GM23248 (cell line): Measurements from ENCODE around the gene RHOG. TPM values are rescaled to one million over a fixed set of nuclear protein-coding genes. Genes with fewer than 3 reads are reported as not detected.
A peak's percentile ranks its signal among the peaks of the same experiment; 100 is the strongest.

Experiments used
- DNase-seq: peaks from one replicate; pipeline ENCODE4 v3.0.0-alpha.2; 2015
- H2AFZ ChIP-seq: fragments of 200-600 bp; sonication (generic); 2 replicates; pipeline ENCODE4 v1.6.1; 2016; ENCODE audit warnings: antibody characterized with exemption
- H3F3A ChIP-seq: fragments of 200-600 bp; sonication (generic); 2 replicates; pipeline ENCODE4 v1.6.1; 2016; ENCODE audit warnings: mild to moderate bottlenecking, antibody characterized with exemption, mixed run types; ENCODE audit not compliant: insufficient read depth
- H3K27ac ChIP-seq: fragments of 200-600 bp; sonication (generic); 2 replicates; pipeline ENCODE4 v1.5.1; 2016; ENCODE audit warnings: mild to moderate bottlenecking
- H3K27me3 ChIP-seq: fragments of 200-600 bp; sonication (generic); replicated peaks from 2 replicates; pipeline ENCODE4 v1.6.1; 2016; ENCODE audit warnings: mild to moderate bottlenecking; ENCODE audit not compliant: insufficient read depth
- H3K36me3 ChIP-seq: fragments of 200-600 bp; sonication (generic); 2 replicates; pipeline ENCODE4 v1.6.1; 2016; ENCODE audit warnings: low read depth, mild to moderate bottlenecking
- H3K4me1 ChIP-seq: fragments of 200-600 bp; sonication (generic); 2 replicates; pipeline ENCODE4 v1.6.1; 2016; ENCODE audit warnings: mild to moderate bottlenecking; ENCODE audit not compliant: insufficient read depth
- H3K4me2 ChIP-seq: fragments of 200-600 bp; sonication (generic); one replicate; pipeline ENCODE4 v1.6.1; 2016; ENCODE audit warnings: mild to moderate bottlenecking; ENCODE audit not compliant: unreplicated experiment
- H3K4me3 ChIP-seq: fragments of 200-600 bp; sonication (generic); 2 replicates; pipeline ENCODE4 v1.5.1; 2016; ENCODE audit warnings: mild to moderate bottlenecking
- H3K79me2 ChIP-seq: fragments of 200-600 bp; sonication (generic); 2 replicates; pipeline ENCODE4 v1.6.1; 2016; ENCODE audit warnings: mild to moderate bottlenecking; ENCODE audit not compliant: insufficient read depth
- H3K9ac ChIP-seq: fragments of 200-600 bp; sonication (generic); 2 replicates; pipeline ENCODE4 v1.6.1; 2016; ENCODE audit warnings: mild to moderate bottlenecking
- H3K9me2 ChIP-seq: fragments of 200-600 bp; sonication (generic); 2 replicates; pipeline ENCODE4 v1.6.1; 2016; ENCODE audit warnings: mixed run types, mild to moderate bottlenecking, moderate library complexity; ENCODE audit not compliant: insufficient read depth
- H3K9me3 ChIP-seq: fragments of 200-600 bp; sonication (generic); one replicate; pipeline ENCODE4 v1.6.1; 2017; ENCODE audit warnings: low read depth
- H4K20me1 ChIP-seq: fragments of 200-600 bp; sonication (generic); 2 replicates; pipeline ENCODE4 v1.6.0; 2016; ENCODE audit not compliant: insufficient read depth
- EZH2 ChIP-seq: fragments of 200-600 bp; sonication (generic); IDR thresholded peaks from 2 replicates; pipeline ENCODE4 v1.6.1; 2018; ENCODE audit warnings: antibody characterized with exemption, mild to moderate bottlenecking; ENCODE audit not compliant: insufficient read depth, poor library complexity, severe bottlenecking
- EZH2phosphoT487 ChIP-seq: fragments of 200-600 bp; sonication (generic); IDR thresholded peaks from 2 replicates; pipeline ENCODE4 v1.6.1; 2018; ENCODE audit warnings: antibody characterized with exemption, moderate library complexity, mild to moderate bottlenecking, low read depth; ENCODE audit not compliant: insufficient read depth
- WGBS, 2 experiments: methylation state at CpG; one replicate each; pipeline ENCODE4 v1.1.6; 2015 to 2017; ENCODE audit warnings: low lambda C conversion rate in 2 of 2, low coverage in 1 of 2; ENCODE audit errors: missing lambda C conversion rate in 2 of 2; 5-methylcytosine and 5-hydroxymethylcytosine counted together
- in situ Hi-C: fragments of 300-500 bp; cut with MboI; formaldehyde crosslinking; loops from 2 replicates; pipeline ENCODE4 v1.15.0; 2020
- polyA plus RNA-seq: library from polyadenylated mRNA; unstranded; fragments of >200 nt; fragmentation: Nextera tagmentation; extraction: Ambion mirVana; gene quantifications from 2 replicates; pipeline ENCODE4 v1.2.1, GENCODE V29; 2016
- total RNA-seq: library from RNA; depleted of rRNA; stranded (reverse); fragments of >200 nt; shearing (Covaris generic); gene quantifications from 2 replicates; pipeline ENCODE4 v1.2.3, GENCODE V29; 2014

Gene RHOG
- total and polyA plus RNA-seq, 2 experiments from 2014 or later: 45.5 to 61.4 TPM

DNA sequence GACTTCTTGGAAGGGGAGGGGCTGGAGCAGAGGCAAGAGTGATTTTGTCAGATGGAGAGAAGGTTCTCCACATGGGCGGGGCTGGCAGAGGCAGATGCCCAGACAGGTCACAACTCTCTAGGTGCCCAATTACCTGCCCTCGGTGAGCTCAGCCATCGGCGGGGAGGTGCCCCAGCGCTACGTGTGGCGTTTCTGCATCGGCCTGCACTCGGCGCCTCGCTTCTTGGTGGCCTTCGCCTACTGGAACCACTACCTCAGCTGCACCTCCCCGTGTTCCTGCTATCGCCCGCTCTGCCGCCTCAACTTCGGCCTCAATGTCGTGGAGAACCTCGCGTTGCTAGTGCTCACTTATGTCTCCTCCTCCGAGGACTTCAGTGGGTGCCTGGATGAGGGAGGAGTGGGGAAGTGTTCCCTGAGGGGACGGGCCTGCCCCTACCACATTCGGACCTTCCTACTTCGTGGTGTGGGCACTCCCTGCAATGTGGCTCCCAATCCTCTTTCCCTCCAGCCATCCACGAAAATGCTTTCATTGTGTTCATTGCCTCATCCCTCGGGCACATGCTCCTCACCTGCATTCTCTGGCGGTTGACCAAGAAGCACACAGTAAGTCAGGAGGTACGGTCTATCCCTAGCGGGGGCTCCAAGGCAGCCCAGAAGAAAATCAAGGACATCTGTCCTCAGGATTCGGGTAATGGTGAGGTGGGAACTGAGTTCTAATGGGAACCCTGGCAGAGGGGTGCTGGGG is 16.8 kb downstream of the RHOG start:
- H3K27ac ChIP-seq: no peak overlapping the region
- WGBS, 2 experiments: 90 to 93% methylated on average over 21 to 30 of the region's 30 CpGs
- no peaks in the 10 kb centered on the region for H3K9me3 ChIP-seq
- no peak overlapping the region for H3K4me2 ChIP-seq
- no peak overlapping the region for H3K9ac ChIP-seq
- no peaks in the 10 kb centered on the region for H4K20me1 ChIP-seq
- DNase-seq: no peak
- no peaks in the 10 kb centered on the region for H3K9me2 ChIP-seq
- in situ Hi-C loops: loop anchor here (25.0 kb wide), 1 partner anchor 362 kb away; no protein-coding TSS in a partner anchor
- peaks cover 4% of the 10 kb centered on the region; the same call in 1 of the 2 replicates for H3K36me3 ChIP-seq
- no peaks in the 10 kb centered on the region; the same call in 1 of the 2 replicates for H3K79me2 ChIP-seq
- H2AFZ ChIP-seq: no peak overlapping the region
- TF ChIP-seq EZH2phosphoT487 (no peak), EZH2 (no peak)
- 0 out of 2 replicates have a peak, but pooled peaks cover 3% of the 10 kb centered on the region for H3F3A ChIP-seq
- H3K4me1 ChIP-seq: no peaks in the 10 kb centered on the region
- H3K27me3 ChIP-seq: no peaks in the 10 kb centered on the region
- no peak overlapping the region for H3K4me3 ChIP-seq

DNA sequence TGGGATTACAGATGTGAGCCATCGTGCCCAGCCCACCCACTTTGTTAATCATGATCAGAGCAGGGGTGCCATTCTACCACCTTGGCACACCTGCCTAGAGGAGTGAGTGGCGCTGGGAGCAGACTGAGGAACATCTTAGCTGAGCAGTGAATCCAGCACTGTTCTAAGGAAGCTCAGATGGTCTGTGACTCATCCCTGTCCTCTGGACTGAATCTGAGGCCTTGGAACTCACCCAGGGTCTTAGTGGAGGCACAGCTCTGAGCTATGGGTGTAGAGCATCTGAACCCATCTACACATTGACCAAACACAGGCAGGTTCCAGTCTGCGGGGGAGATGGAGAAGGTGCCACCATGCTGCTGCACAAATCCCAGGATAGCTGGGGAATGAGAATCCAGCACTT is 17.5 kb downstream of the RHOG start:
- Histone ChIP-seq H3K9me2 (no peaks in the 10 kb centered on the region), H3F3A (0 out of 2 replicates have a peak, but pooled peaks cover 3% of the 10 kb centered on the region), H2AFZ (no peak overlapping the region), H3K79me2 (no peaks in the 10 kb centered on the region), H3K4me2 (no peak overlapping the region), H3K9ac (no peak overlapping the region), H3K27me3 (no peaks in the 10 kb centered on the region), H3K36me3 (peaks cover 4% of the 10 kb centered on the region; the same call in 1 of the 2 replicates), H3K4me1 (no peaks in the 10 kb centered on the region), H4K20me1 (no peaks in the 10 kb centered on the region), H3K27ac (no peak overlapping the region), H3K4me3 (no peak overlapping the region), H3K9me3 (no peaks in the 10 kb centered on the region)
- WGBS, 2 experiments: 34 to 39% methylated on average over 3 of the region's 3 CpGs
- in situ Hi-C loops: loop anchor here (25.0 kb wide), 1 partner anchor 361 kb away; no protein-coding TSS in a partner anchor
- no peak for TF ChIP-seq EZH2phosphoT487
- TF ChIP-seq EZH2: no peak
- peak; percentile 94 for DNase-seq

DNA sequence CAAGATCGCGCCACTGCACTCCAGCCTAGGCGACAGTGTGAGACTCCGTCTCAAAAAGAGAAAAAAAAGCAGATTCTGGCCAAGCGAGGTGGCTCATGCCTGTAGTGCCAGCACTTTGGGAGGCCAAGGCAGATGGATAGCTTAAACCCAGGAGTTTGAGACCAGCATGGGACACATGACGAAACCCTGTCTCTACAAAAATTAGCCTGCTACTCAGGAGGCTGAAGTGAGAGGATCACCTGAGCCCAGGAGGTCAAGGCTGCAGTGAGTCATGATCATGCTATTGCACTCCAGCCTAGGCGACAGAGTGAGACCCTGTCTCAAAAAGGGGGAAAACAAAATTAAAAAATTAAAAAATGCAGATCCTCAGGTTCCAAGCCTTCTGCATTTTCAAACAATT is 18.4 kb downstream of the RHOG start:
- no peaks in the 10 kb centered on the region for H3K9me3 ChIP-seq
- WGBS, 2 experiments: 95 to 98% methylated on average over 3 to 7 of the region's 7 CpGs
- no peaks in the 10 kb centered on the region for H3K4me1 ChIP-seq
- no peak overlapping the region for H3K9ac ChIP-seq
- H4K20me1 ChIP-seq: no peaks in the 10 kb centered on the region
- no peak overlapping the region for H3K4me3 ChIP-seq
- 0 out of 2 replicates have a peak, but pooled peaks cover 3% of the 10 kb centered on the region for H3F3A ChIP-seq
- no peak for DNase-seq
- H3K9me2 ChIP-seq: no peaks in the 10 kb centered on the region
- in situ Hi-C loops: loop anchor here (25.0 kb wide), 1 partner anchor 360 kb away; no protein-coding TSS in a partner anchor
- no peaks in the 10 kb centered on the region for H3K79me2 ChIP-seq
- H3K4me2 ChIP-seq: no peak overlapping the region
- H2AFZ ChIP-seq: no peak overlapping the region
- H3K36me3 ChIP-seq: peaks cover 4% of the 10 kb centered on the region; the same call in 1 of the 2 replicates
- no peaks in the 10 kb centered on the region for H3K27me3 ChIP-seq
- TF ChIP-seq EZH2 (no peak), EZH2phosphoT487 (no peak)
- no peak overlapping the region for H3K27ac ChIP-seq

DNA sequence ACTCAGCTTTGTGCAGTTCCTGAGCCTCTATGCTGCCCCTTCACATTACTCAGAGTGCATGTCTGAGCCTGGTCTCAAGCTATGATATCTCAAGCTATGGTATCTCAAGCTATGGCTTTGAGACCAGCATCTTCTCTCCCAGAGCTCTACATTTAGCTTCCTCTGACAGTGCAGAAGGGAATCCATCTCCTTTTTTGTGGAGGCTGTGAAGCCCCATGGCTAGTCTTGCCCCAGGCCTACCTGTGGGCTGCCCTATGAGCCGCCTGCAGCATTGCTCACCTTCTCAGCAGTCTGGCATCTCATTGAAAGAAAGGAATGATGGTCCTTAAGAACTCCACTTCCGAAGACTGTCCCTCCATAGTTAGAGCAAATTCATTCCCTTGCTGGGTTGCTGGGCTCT is 19.8 kb downstream of the RHOG start:
- in situ Hi-C loops: loop anchor here (25.0 kb wide), 1 partner anchor 359 kb away; no protein-coding TSS in a partner anchor
- Histone ChIP-seq H3K79me2 (no peaks in the 10 kb centered on the region), H3K4me3 (no peak overlapping the region), H3K9me3 (no peaks in the 10 kb centered on the region), H3K9me2 (no peaks in the 10 kb centered on the region), H3K4me2 (no peak overlapping the region), H3F3A (no peaks in the 10 kb centered on the region), H3K9ac (no peak overlapping the region), H4K20me1 (no peaks in the 10 kb centered on the region), H3K27me3 (no peaks in the 10 kb centered on the region), H2AFZ (no peak overlapping the region), H3K36me3 (peaks cover 2% of the 10 kb centered on the region; the same call in 1 of the 2 replicates), H3K4me1 (no peaks in the 10 kb centered on the region), H3K27ac (no peak overlapping the region)
- 93% methylated on average over 2 of the region's 2 CpGs for WGBS, 2 experiments
- DNase-seq: no peak
- TF ChIP-seq EZH2: no peak
- TF ChIP-seq EZH2phosphoT487: no peak
